HepG2 (cell line): ENCODE data around the gene SHBG. TPM values are rescaled to one million over a fixed set of nuclear protein-coding genes. Genes with fewer than 3 reads are reported as not detected.

ENCODE experiments used
- CCAR2 ChIP-seq: fragments of 200-400 bp; formaldehyde crosslinking; optimal IDR thresholded peaks from 2 replicates; pipeline ENCODE3; 2018; ENCODE audit warnings: low read depth, mild to moderate bottlenecking, low read length, moderate library complexity
- CREBL2 ChIP-seq: sonication (generic); formaldehyde crosslinking; IDR thresholded peaks from 2 replicates; pipeline ENCODE4 v1.8.1; 2023; ENCODE audit warnings: missing genetic modification reagents, mild to moderate bottlenecking, borderline replicate concordance
- CREM ChIP-seq, 2 experiments: sonication (generic) in 1 of 2; formaldehyde crosslinking in 1 of 2; IDR thresholded peaks; 2 replicates each; pipeline versions ENCODE4 v1.4.0 to v1.6.1; 2016 to 2020; ENCODE audit warnings: antibody characterized with exemption in 1 of 2, mild to moderate bottlenecking in 1 of 2, missing genetic modification reagents in 1 of 2
- FOXC1 ChIP-seq: sonication (generic); formaldehyde crosslinking; IDR thresholded peaks from 2 replicates; pipeline ENCODE4 v1.8.0; 2022; ENCODE audit warnings: mild to moderate bottlenecking, missing genetic modification reagents, borderline replicate concordance
- GPN1 ChIP-seq: sonication (generic); formaldehyde crosslinking; IDR thresholded peaks from 2 replicates; pipeline ENCODE4 v1.5.1; 2020; ENCODE audit warnings: missing genetic modification reagents, borderline replicate concordance
- ISL2 ChIP-seq: sonication (generic); formaldehyde crosslinking; IDR thresholded peaks from 2 replicates; pipeline ENCODE4 v1.5.0; 2020; ENCODE audit warnings: missing genetic modification reagents
- POLR2AphosphoS2 ChIP-seq: IDR thresholded peaks from 2 replicates; pipeline ENCODE4 v1.6.1; 2011; ENCODE audit warnings: low read depth, low read length, improper control_type of control experiment
- RARG ChIP-seq: sonication (generic); formaldehyde crosslinking; IDR thresholded peaks from 2 replicates; pipeline ENCODE4 v1.4.0; 2020; ENCODE audit warnings: low read depth, mild to moderate bottlenecking, missing genetic modification reagents
- SUZ12 ChIP-seq: fragments of 150-350 bp; IDR thresholded peaks from 2 replicates; pipeline ENCODE4 v1.6.1; 2014; ENCODE audit warnings: low read depth, low read length
- THAP7 ChIP-seq: sonication (generic); formaldehyde crosslinking; IDR thresholded peaks from 2 replicates; pipeline ENCODE4 v1.8.1; 2023; ENCODE audit warnings: mild to moderate bottlenecking, missing genetic modification reagents
- ZFP36 ChIP-seq: fragments of 150-350 bp; IDR thresholded peaks from 2 replicates; pipeline ENCODE4 v1.6.1; 2018; ENCODE audit warnings: borderline replicate concordance, low read length, low read depth; ENCODE audit not compliant: partially characterized antibody
- ZNF441 ChIP-seq: sonication (generic); formaldehyde crosslinking; IDR thresholded peaks from 2 replicates; pipeline ENCODE4 v1.7.0; 2021; ENCODE audit warnings: missing genetic modification reagents, borderline replicate concordance
- ZNF547 ChIP-seq: sonication (generic); formaldehyde crosslinking; IDR thresholded peaks from 2 replicates; pipeline ENCODE4 v1.5.1; 2020; ENCODE audit warnings: mild to moderate bottlenecking, missing genetic modification reagents
- ZNF766 ChIP-seq: sonication (generic); formaldehyde crosslinking; IDR thresholded peaks from 2 replicates; pipeline ENCODE4 v1.5.0; 2020; ENCODE audit warnings: missing genetic modification reagents, borderline replicate concordance
- polyA plus RNA-seq, 8 experiments: library from polyadenylated mRNA; depleted of rRNA in 3 of 8; stranded (reverse) in 7 of 8; unstranded in 1 of 8; fragments of >200 nt; fragmentation: Illumina TruSeq in 4 of 8; extraction: Trizol in 4 of 8; gene quantifications; 2 replicates each; pipeline versions ENCODE4 v1.2.1 to v1.2.3, GENCODE V29; 2011 to 2016; ENCODE audit warnings: low read depth in 4 of 8, missing spikeins in 1 of 8, mixed read lengths in 1 of 8; ENCODE audit not compliant: insufficient read depth in 1 of 8
- total RNA-seq, 5 experiments: library from RNA; depleted of rRNA; stranded (reverse); fragments of >200 nt; fragmentation: Illumina TruSeq; extraction: Trizol; gene quantifications; 2 replicates each; pipeline ENCODE4 v1.2.3, GENCODE V29; 2016; ENCODE audit warnings: low read depth in 1 of 5
- TF ChIP-seq, protein P1 (sequence below): sonication (generic); formaldehyde crosslinking; IDR thresholded peaks from 2 replicates; pipeline ENCODE4 v1.5.1; 2020; ENCODE audit warnings: mild to moderate bottlenecking, missing genetic modification reagents
- TF ChIP-seq, protein P2 (sequence below): sonication (generic); formaldehyde crosslinking; IDR thresholded peaks from 2 replicates; pipeline ENCODE4 v1.8.0; 2022; ENCODE audit warnings: mild to moderate bottlenecking, missing genetic modification reagents, moderate library complexity
- TF ChIP-seq, protein P3 (sequence below): sonication (generic); formaldehyde crosslinking; IDR thresholded peaks from 2 replicates; pipeline ENCODE4 v1.9.0; 2021; ENCODE audit warnings: mild to moderate bottlenecking, missing genetic modification reagents

SHBG gene
- total and polyA plus RNA-seq, 2 of the 13 experiments (the other 11 are each of a cell fraction or from before 2014, with no cell fraction given), result 4.0 to 6.1 TPM

DNA sequence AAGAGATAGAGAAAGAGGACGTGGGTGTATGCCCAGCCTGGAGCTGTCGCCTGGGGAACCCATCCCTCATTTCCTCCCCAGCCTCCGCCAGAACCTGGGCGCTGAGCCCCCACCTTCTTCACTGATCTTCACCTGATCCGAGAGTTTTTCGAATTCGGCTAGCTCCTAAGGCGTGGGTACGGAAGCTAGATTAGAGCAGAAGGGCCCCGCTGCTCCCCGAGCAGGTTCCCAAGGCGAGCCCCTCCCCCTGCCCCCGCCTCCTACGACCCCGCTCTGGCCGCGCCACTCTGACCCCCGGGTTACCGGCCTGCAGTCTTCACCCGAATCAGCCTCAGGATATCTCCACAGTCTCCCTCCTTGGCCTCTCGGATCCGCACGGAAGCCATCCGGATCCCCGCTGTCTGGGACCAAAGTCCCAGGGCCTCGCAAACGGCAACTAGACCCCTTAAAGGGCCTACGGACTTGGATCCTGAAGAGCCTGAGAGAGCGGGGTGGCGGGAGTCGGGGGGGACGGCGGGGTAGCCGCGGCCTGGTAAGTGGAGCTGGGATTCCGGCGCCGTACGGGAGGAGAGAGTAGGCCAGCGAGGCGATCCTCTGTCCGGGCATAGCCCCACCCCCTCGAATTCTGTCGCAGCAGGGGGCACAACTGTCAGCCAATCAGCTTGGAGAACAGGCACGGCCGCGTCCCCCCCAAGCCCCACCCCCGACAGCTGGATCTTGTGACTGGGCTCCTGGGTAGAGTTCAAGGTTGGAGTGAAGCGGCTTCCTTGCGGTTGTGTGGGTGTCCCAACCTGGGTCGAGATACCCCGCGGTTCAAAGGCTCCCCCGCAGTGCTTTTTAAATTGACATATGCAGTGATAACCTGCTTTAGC is 2.4 kb upstream of the SHBG start, which contains the start of gene SAT2 (continued):
- TF ChIP-seq, protein P1, sequence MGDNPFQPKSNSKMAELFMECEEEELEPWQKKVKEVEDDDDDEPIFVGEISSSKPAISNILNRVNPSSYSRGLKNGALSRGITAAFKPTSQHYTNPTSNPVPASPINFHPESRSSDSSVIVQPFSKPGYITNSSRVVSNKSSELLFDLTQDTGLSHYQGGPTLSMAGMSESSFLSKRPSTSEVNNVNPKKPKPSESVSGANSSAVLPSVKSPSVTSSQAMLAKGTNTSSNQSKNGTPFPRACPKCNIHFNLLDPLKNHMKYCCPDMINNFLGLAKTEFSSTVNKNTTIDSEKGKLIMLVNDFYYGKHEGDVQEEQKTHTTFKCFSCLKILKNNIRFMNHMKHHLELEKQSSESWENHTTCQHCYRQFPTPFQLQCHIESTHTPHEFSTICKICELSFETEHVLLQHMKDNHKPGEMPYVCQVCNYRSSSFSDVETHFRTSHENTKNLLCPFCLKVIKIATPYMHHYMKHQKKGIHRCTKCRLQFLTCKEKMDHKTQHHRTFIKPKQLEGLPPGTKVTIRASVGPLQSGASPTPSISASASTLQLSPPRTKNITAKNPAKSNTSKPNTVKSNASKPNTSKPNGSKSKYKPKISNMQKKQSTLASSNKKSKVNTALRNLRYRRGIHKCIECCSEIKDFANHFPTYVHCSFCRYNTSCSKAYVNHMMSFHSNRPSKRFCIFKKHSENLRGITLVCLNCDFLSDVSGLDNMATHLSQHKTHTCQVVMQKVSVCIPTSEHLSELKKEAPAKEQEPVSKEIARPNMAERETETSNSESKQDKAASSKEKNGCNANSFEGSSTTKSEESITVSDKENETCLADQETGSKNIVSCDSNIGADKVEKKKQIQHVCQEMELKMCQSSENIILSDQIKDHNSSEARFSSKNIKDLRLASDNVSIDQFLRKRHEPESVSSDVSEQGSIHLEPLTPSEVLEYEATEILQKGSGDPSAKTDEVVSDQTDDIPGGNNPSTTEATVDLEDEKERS (CRISPR knock-in tag), result no peak
- TF ChIP-seq POLR2AphosphoS2 (no peak), CCAR2 (peak; percentile 16), FOXC1 (CRISPR knock-in tag) (0 out of 2 replicates have a peak, but pooled peaks have one; percentile 34), GPN1 (no peak), SUZ12 (no peak), ZNF441 (no peak; the same call in 1 of the 2 replicates), CREM (IDR thresholded peaks at IDR 0.05) (peak; percentile 47; the same call in 1 of the 2 replicates), CREM (CRISPR knock-in tag; IDR thresholded peaks at IDR 0.05) (no peak), RARG (CRISPR knock-in tag) (no peak), THAP7 (CRISPR knock-in tag) (no peak), CREBL2 (CRISPR knock-in tag) (no peak), ZNF766 (CRISPR knock-in tag) (0 out of 2 replicates have a peak, but pooled peaks have one; percentile 51), ZFP36 (no peak), ISL2 (CRISPR knock-in tag) (peak; percentile 69), ZNF547 (CRISPR knock-in tag) (peak; percentile 67)
- TF ChIP-seq, protein P2, sequence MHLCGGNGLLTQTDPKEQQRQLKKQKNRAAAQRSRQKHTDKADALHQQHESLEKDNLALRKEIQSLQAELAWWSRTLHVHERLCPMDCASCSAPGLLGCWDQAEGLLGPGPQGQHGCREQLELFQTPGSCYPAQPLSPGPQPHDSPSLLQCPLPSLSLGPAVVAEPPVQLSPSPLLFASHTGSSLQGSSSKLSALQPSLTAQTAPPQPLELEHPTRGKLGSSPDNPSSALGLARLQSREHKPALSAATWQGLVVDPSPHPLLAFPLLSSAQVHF (CRISPR knock-in tag), result no peak
- TF ChIP-seq, protein P3, sequence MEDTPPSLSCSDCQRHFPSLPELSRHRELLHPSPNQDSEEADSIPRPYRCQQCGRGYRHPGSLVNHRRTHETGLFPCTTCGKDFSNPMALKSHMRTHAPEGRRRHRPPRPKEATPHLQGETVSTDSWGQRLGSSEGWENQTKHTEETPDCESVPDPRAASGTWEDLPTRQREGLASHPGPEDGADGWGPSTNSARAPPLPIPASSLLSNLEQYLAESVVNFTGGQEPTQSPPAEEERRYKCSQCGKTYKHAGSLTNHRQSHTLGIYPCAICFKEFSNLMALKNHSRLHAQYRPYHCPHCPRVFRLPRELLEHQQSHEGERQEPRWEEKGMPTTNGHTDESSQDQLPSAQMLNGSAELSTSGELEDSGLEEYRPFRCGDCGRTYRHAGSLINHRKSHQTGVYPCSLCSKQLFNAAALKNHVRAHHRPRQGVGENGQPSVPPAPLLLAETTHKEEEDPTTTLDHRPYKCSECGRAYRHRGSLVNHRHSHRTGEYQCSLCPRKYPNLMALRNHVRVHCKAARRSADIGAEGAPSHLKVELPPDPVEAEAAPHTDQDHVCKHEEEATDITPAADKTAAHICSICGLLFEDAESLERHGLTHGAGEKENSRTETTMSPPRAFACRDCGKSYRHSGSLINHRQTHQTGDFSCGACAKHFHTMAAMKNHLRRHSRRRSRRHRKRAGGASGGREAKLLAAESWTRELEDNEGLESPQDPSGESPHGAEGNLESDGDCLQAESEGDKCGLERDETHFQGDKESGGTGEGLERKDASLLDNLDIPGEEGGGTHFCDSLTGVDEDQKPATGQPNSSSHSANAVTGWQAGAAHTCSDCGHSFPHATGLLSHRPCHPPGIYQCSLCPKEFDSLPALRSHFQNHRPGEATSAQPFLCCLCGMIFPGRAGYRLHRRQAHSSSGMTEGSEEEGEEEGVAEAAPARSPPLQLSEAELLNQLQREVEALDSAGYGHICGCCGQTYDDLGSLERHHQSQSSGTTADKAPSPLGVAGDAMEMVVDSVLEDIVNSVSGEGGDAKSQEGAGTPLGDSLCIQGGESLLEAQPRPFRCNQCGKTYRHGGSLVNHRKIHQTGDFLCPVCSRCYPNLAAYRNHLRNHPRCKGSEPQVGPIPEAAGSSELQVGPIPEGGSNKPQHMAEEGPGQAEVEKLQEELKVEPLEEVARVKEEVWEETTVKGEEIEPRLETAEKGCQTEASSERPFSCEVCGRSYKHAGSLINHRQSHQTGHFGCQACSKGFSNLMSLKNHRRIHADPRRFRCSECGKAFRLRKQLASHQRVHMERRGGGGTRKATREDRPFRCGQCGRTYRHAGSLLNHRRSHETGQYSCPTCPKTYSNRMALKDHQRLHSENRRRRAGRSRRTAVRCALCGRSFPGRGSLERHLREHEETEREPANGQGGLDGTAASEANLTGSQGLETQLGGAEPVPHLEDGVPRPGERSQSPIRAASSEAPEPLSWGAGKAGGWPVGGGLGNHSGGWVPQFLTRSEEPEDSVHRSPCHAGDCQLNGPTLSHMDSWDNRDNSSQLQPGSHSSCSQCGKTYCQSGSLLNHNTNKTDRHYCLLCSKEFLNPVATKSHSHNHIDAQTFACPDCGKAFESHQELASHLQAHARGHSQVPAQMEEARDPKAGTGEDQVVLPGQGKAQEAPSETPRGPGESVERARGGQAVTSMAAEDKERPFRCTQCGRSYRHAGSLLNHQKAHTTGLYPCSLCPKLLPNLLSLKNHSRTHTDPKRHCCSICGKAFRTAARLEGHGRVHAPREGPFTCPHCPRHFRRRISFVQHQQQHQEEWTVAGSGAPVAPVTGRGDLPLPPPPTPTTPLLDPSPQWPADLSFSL (CRISPR knock-in tag), result no peak
